H54 (cell line): Measurements from ENCODE around the gene SLC51A.

Experiments
- DNase-seq: peaks from one replicate; pipeline ENCODE4 v3.0.0; 2011; ENCODE audit warnings: low spot score, mixed read lengths; ENCODE audit not compliant: insufficient read length
- FAIRE-seq: peaks from 3 replicates; lab custom pipeline; 2011; peaks lifted over from hg19 to GRCh38; lab: Jason Lieb, UNC
- POLR2A ChIP-seq: IDR thresholded peaks from 2 replicates; pipeline ENCODE4 v1.6.1; 2011; ENCODE audit warnings: low read depth, mild to moderate bottlenecking, low read length

SLC51A gene

DNA sequence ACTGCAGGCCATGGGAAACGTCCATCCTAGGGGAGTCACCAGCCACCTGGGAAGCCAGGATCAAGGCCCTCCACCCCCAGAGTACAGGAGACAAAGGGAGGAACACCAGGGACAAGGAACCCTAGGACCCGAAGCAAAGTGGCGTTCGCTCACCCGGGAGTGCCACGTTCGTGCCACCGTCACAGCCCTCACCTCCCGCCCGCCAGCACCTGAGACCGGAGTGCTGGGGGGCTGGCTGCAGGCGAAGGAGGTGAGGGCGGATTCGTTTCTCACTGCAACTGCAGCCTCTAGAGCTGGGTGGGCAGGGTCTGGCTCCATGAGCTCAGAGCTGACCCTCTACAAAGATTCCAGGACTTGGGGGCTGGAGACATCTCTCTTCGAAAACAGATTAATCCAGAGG lies 31.5 kb upstream of the SLC51A start:
- no peak for TF ChIP-seq POLR2A
- FAIRE-seq: no peak
- DNase-seq: no peak

DNA sequence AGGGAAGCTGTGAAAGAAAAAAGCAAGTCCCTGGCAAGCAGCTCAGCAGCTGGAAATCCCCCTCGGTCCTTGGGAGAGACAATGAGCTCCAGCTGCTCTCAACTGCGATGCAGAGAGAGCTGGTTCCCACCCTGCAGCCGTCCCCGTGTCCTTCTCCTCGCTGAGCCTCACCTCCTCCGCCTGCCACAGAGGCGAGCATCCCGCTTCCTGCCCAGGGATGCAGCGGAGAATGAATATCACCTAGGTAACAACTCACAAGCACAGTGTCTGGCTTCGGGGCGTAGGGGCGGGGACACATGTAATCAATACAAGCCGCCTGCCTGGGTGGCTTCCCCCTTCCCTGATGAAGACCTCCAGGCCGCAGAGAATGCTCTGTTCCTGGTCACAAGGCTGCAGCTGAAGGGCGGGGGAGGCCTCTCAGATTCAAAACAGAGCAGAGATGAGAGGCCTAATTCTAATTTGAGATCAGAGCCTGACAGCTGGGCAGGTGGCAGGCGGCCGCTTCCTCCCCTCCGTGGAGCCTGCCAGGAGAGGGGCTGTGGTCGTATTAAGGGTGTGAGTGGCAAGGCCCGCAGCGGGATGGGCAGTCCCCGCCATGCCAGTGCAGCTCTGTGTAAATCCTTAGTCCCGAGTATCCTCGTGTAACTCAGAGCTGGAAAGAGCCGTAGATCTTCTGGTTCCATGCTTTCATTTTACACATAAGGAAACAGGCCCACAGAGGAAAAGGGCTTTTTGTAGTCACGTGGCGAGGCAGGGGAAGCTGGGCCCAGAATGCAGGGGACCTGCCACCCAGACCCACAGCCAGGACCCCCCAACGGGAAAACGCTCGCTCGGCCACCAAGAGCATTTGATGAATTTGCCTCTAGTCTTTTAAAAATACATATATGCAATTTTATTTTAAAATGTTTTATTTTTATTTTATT lies 29.4 kb upstream of the SLC51A start:
- TF ChIP-seq POLR2A: no peak
- DNase-seq (no peak), FAIRE-seq (no peak)

DNA sequence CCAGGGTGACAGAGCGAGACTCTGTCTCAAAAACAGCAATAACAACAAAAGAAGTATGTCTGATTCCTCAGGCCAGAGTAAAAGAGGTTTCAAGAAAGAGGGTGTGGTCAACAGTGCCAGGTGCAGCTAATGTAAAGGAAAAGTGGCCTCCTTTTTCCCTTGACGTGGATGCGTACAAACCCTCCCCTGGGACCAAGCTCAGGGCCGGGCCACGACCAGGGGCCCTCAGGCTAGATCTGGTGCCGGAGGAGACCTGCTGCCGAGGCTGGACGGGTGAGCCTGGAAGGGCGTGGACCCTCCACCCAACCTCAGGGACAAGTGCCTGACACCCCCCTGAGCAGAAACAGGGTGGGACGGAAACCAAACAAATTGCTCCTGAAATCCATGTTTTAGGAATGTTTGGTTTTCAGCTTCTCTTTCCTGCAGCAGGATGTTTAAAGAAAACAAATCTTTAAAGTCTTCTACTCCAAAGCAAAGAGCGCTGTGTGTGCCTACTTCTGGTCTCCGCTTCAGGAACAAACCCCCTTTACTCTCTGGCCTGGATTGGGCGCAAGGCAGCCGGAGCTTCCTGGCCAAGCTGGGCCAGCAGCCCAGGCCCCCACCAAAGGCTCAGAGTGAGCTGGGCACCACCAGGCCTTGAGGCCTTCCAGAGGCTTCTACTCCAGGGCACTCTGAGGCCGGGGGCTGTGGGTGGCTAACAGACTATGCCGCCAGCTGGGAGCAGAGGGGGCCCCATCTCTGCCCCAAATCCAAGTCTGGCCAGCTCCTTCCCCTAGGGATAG lies 26.6 kb upstream of the SLC51A start:
- DNase-seq (no peak), FAIRE-seq (no peak)
- TF ChIP-seq POLR2A: no peak

DNA sequence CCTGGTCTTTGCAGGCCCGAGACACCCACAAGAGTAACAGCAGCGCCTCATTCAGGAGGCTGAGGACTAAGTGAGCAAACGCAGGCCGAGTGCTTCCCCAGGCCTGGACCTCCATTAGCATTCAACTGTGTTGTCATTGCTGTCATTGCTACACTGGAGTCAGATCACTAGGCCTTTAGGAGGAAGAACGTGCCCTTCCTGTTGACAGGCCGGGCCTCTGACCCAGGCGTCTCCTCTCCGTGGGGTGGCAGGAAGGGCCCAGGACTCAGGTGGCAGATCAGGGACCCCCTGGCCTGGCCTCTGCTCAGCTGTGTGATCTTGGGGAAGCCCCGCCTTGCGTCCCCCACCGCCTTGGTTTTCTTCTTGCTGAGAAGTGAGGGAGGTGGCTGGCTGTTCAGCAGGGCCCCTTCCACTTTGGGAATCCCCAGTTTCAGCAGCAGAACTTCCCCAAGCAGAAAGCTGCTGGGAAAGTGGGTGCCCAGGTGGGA lies 24.3 kb upstream of the SLC51A start:
- no peak for DNase-seq
- FAIRE-seq: no peak
- TF ChIP-seq POLR2A: no peak

DNA sequence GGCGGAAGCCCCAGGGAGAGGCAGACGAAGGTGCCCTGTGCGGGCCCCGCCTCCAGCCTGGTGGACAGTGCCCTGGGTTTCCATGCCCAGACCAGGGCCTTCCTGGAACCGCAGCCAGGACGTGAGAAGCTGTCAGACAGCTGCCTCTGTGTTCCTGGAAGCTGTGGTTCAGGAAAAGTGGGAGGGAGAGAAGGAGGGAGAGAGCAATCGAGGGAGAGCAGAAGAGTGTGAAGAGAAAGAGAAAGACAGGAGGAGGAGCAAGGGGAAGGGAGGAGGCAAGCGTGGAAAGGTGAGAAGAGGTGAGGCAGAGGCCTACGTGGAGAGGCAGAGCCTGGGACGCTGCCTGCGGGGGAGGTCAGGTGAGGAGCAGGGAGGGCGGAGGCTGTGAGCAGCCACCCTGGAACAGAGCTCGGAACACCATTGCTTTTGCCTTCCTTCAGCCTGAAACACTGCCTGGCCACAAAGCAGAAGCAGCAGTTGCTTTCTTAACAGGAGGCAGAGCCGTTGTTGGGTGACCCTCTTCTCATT lies 23.7 kb upstream of the SLC51A start:
- DNase-seq (no peak), FAIRE-seq (no peak)
- no peak for TF ChIP-seq POLR2A

DNA sequence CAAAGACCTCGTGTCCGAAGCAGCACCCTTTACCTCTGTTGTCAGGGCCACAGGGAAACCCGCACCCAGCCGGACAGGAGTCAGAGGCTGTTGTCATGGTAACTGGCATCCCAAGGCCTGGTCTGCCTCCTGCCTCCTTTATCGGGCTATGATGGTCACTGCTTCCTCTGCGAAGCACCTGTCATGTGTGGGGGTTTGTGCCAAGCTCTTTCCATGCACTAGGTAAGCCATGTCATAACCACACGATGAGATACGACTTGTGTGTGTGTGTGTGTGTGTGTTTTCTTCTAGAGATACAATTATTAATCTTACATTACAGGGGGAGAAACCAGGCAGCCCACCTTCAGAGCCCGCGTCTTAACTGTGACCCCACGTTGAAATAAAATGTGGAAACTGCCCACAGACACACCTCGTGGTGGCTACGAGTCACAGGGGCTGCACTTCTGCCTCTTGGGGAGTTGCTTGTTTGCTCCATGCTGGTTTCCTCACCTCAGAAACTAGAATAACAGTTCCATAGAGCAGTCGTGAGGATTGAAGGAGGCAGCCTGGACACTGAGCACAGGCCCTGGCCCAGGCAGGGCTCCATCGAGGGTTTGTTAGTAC lies 23.1 kb upstream of the SLC51A start:
- FAIRE-seq: no peak

DNA sequence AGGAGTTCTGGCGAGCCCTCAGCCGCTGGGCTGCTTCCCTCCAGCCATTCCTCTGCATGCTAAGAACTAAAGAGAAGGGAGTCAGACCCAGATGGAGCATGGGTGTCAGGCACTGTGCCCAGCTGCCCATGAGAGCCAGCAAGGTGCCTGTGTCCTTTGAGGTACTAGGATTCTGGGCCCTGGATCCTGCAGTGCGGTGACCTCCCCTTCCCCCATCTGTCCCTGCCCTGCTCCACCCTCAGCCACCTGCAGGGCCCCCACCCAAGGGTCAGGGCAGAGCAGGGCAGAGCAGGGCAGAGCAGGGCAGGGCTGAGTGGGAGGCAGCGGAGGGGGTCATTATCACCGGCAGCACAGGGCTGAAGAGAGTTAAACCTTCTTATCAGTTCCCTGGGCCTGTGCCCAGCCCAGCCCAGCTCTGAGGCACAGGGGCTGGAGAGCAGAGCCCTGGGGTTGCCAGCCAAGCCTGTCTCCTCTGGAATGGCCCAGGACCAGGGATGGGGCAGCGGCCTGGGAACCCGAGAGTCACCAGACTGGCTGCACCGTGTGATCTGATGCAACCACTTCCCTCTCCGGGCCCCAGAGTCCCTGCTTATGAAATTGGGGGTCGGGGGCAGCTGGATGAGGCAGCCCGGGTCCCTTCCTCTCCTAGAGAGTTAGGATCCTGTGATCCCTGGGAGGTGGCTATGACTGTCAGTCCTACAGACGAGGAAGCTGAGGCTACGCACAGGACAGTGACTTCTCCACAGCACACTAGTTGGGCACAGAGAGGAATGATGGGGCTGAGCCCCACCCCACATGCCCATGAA lies 22.4 kb upstream of the SLC51A start:
- TF ChIP-seq POLR2A: no peak
- DNase-seq (no peak), FAIRE-seq (no peak)

More for the DNA sequence above, 23.1 kb upstream of the SLC51A start:
- DNase-seq: no peak
- no peak for TF ChIP-seq POLR2A

DNA sequence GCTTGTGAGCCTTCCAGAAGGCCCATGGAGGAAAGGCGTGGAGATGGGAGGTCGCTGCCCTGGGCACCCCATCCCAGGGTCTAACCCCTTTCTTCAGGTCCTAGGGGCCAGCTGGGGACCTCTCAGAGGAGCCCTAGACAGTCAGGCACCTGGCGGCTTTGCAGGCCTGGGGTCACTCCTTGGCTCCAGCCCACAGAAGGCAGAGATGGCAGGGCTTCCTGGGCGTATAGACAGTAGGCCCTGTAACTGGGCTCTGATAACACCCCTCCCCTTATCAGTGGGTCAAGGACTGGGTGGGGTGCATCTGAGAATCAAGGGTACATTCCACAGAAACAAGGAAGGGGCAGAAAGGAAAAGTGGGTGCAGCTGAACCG lies 21.8 kb upstream of the SLC51A start:
- no peak for TF ChIP-seq POLR2A
- FAIRE-seq: no peak
- no peak for DNase-seq

DNA sequence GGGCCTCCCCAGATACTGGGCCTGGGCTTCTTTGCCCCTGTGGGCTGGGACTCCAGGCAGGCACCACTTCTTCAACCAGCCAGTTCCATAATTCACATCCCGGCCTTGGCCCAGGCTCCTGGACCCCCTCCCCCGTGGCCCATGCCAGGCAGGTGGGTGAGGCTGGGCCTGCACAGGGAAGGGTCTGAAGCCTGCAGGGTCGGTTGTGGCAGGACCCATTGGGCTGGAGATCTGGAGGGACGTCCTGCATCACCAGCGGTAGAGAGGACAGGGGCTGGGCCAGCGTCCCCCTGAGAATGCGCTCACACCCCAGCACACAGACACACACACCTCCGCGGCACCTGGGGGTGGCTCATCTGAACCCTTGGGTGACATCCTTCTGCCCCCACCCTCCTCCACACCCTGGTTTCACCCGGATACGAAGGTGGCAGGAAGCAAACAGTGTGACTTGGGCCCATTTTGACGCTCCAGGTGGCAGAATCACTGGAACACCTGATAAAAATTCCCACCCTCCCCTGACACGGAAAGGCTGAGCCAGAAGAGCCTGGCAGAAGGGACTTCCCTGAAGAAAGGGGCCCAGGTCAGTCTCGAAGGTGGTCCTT lies 20.6 kb upstream of the SLC51A start:
- DNase-seq (no peak), FAIRE-seq (no peak)
- no peak for TF ChIP-seq POLR2A

DNA sequence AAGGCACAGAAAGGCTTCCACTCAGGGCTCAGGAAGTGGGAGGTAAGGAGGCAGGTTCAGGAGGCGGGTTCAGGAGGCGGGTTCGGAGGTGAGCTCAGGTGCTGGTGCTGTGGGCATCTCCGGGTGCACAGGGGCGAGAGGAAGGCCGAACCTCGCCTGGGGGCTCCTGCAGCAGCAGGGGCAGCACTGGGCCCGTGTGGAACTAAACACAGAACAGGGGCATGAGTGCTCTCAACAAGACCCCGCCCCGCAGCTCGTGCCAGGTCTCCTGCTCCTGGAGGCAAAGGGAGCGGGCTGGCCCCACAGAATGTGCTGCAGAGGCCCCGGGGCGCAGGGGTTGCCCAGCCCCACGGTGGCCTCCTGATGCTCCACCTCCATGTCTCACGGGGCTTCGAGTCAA lies 18.8 kb upstream of the SLC51A start:
- DNase-seq: no peak
- FAIRE-seq: no peak
- no peak for TF ChIP-seq POLR2A

DNA sequence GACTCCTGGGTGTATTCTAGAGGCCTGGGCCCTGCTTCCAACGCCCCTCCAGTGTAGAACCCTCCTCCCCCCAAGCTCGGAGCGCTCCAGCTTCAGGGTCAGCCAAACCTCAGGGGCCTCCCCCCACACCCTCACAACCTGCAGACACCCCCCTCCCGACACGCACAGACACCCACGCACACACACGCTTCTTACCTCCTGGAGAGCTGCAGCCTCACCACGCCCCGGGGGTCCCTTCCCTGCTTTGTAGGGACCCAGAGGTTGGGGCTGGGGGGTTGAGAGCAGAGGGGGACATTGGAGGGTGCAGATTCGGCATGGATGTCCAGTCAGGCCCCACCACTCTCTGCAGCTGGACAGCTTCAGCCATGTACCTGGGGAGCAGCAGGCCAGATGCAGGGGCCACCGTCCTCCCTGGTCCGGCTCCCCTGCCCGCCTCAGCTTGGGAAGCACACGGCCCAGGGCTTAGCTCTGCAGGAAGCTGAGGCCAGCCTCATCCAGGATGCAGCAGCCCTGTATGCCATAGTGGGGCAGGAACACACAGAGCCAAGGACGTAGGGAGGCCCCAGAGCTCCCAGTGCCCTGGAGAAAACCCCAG lies 18.2 kb upstream of the SLC51A start:
- FAIRE-seq: no peak
- TF ChIP-seq POLR2A: no peak

More for the DNA sequence above, 18.2 kb upstream of the SLC51A start:
- DNase-seq: no peak
